NCI-H146 treated with DMSO at 0.1 percent for 48 hours (cell line): ENCODE measurements around the gene P3H4.
A peak's percentile ranks its signal among the peaks of the same experiment; 100 is the strongest.
"Not testable (repeated sequence)": the region's sequence is repeated elsewhere in the genome, so short reads cannot be mapped to it uniquely, and the experiment has no call there.

Experiments used
- DNase-seq: peaks from one replicate; lab custom pipeline; 2025; ENCODE audit not compliant: unreplicated experiment; lab: John Stamatoyannopoulos, UW

P3H4 gene

GRCh38 chr17:41794540-41794975 is 17.2 kb downstream of the P3H4 start:
- DNase-seq, result no peak

GRCh38 chr17:41793784-41794539 is 17.8 kb downstream of the P3H4 start:
- no peak for DNase-seq

- DNase-seq, result no peak
These were observed 18.6 kb downstream of the P3H4 start for GRCh38 chr17:41792845-41793783.

GRCh38 chr17:41787021-41787418 is 24.7 kb downstream of the P3H4 start:
- DNase-seq, result no peak

GRCh38 chr17:41786227-41787020 is 25.3 kb downstream of the P3H4 start, which contains the start of gene JUP:
Gene JUP (minus strand): TSS chr17:41786711. CDS start chr17:41771854, 14,857 bp downstream.
- peak; percentile 99 for DNase-seq

GRCh38 chr17:41785859-41786226 is 25.9 kb downstream of the P3H4 start:
- DNase-seq, result peak; percentile 52

GRCh38 chr17:41785091-41785858 is 26.5 kb downstream of the P3H4 start:
- no peak for DNase-seq

GRCh38 chr17:41784207-41784744 is 27.5 kb downstream of the P3H4 start:
- DNase-seq, result no peak

- DNase-seq, result no peak
These were observed 29.6 kb downstream of the P3H4 start for GRCh38 chr17:41782142-41782541.

GRCh38 chr17:41781404-41782110 is 30.2 kb downstream of the P3H4 start:
- no peak for DNase-seq

- no peak for DNase-seq
These were observed 31.8 kb downstream of the P3H4 start for GRCh38 chr17:41779954-41780353.

GRCh38 chr17:41777574-41778188 is 34.1 kb downstream of the P3H4 start:
- DNase-seq, result peak; percentile 68

- DNase-seq, result peak; percentile 34
These were observed 34.6 kb downstream of the P3H4 start for GRCh38 chr17:41777157-41777573.

- DNase-seq, result not testable (repeated sequence)
These were observed 35.4 kb downstream of the P3H4 start for GRCh38 chr17:41776262-41776900.

GRCh38 chr17:41775394-41776226 is 36.1 kb downstream of the P3H4 start:
- no peak for DNase-seq

GRCh38 chr17:41773731-41774193 is 38.0 kb downstream of the P3H4 start:
- DNase-seq, result no peak

- DNase-seq, result no peak
These were observed 38.6 kb downstream of the P3H4 start for GRCh38 chr17:41773190-41773588.
